ENCODE measurements around the gene TMEM236. TPM values are rescaled to one million over a fixed set of nuclear protein-coding genes. Genes with fewer than 3 reads are reported as not detected.

The TMEM236 gene
- total RNA-seq, 1 experiment from 2014 or later: 0.07 TPM

DNA sequence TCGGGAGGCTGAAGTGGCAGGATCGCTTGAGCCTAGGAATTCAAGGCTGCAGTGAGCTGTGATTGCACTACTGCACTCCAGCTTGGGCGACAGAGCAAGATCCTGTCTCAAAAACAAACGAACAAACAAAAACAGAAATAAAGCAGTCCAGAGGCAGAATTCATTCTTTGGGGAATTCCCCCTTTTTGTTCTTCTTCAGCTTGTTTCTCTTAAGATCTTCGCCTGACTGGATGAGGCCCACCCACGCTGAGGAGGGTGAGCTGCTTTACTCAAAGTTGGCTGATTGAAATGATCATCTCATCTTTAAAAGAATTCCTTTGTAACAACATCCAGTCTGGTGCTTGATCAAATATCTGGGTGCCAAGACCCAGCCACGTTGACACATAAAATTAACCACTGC is 67.8 kb downstream of the TMEM236 start (continued):
- TF ChIP-seq FOSL1 (IDR thresholded peaks at IDR 0.05; ENCODE audit: low read depth) (no peak), SIN3A (IDR thresholded peaks at IDR 0.05; ENCODE audit: low read depth) (no peak)

DNA sequence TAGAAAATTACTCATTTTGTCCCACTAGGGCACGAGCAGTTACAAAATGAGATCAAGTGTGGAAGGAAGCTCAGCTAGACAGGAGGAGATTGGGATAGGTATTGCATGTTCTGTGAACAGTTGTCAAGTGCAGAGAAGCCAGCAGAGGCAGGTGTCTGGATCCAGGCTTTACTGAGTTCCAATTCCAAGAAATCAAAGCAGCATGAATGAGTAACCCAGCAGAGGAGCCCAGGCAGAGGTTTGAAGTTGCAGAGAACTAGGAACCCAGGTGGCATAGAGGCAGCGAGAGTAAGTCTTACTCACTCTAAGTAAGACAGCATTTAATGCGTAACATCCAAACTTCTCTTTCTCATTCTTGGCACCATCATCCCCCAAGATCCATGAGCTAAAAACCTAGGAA is 68.9 kb downstream of the TMEM236 start:
- ChIA-PET CTCF (no interaction called here), POLR2A (no interaction called here), RAD21 (ENCODE audit: low non-redundant PET in 1 of 2, low total read pairs in 2 of 2, uncharacterized antibody in 2 of 2, unreplicated experiment in 2 of 2) (no interaction called here)
- no peak overlapping the region for H2AFZ ChIP-seq (ENCODE audit: low read depth, low read length, poor library complexity, severe bottlenecking)
- no peak overlapping the region for H3K4me3 ChIP-seq (replicated peaks in 1 of 2; ENCODE audit: low read depth in 1 of 2, low read length in 2 of 2)
- H3K9ac ChIP-seq (ENCODE audit: low read length): no peak overlapping the region
- H3K9me2 ChIP-seq (ENCODE audit: insufficient read depth): no peaks in the 10 kb centered on the region
- no peaks in the 10 kb centered on the region for H4K20me1 ChIP-seq (ENCODE audit: insufficient read depth)
- no peaks in the 10 kb centered on the region for H3K79me2 ChIP-seq (ENCODE audit: insufficient read depth, low read length)
- DNase-seq (ENCODE audit: low read depth, low spot score): no peak
- H3K4me1 ChIP-seq (ENCODE audit: control insufficient read depth in 1 of 2, insufficient read depth in 2 of 2, low read length in 2 of 2): no peaks in the 10 kb centered on the region
- intact Hi-C loops (cut with micrococcal nuclease): no loop called here
- TF ChIP-seq POLR2AphosphoS5 (IDR thresholded peaks at IDR 0.05; ENCODE audit: low read depth, low read length): no peak
- no peak for TF ChIP-seq SIN3A (IDR thresholded peaks at IDR 0.05; ENCODE audit: low read depth)
- no peak for TF ChIP-seq TCF7L2 (IDR thresholded peaks at IDR 0.05; ENCODE audit: borderline replicate concordance, extremely low read depth, insufficient read depth, insufficient read length)
- no peak for TF ChIP-seq ZNF274 (IDR thresholded peaks at IDR 0.05; ENCODE audit: low read depth, low read length)
- TF ChIP-seq CBX3 (IDR thresholded peaks at IDR 0.05; ENCODE audit: low read depth): no peak
- no peak for TF ChIP-seq CEBPB (IDR thresholded peaks at IDR 0.05; ENCODE audit: low read depth)
- TF ChIP-seq, protein P1, sequence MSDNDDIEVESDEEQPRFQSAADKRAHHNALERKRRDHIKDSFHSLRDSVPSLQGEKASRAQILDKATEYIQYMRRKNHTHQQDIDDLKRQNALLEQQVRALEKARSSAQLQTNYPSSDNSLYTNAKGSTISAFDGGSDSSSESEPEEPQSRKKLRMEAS (IDR thresholded peaks at IDR 0.05): no peak
- no peak for TF ChIP-seq EZH2 (IDR thresholded peaks at IDR 0.05)
- TF ChIP-seq POLR2A (IDR thresholded peaks at IDR 0.05; ENCODE audit: borderline replicate concordance, extremely low read depth, insufficient read depth, insufficient read length): no peak
- no peak for TF ChIP-seq SRF (IDR thresholded peaks at IDR 0.05; ENCODE audit: low read depth)
- TF ChIP-seq RAD21 (IDR thresholded peaks at IDR 0.05; ENCODE audit: low read depth): no peak
- no peak for TF ChIP-seq JUND (IDR thresholded peaks at IDR 0.05)
- no peak for TF ChIP-seq ELF1 (IDR thresholded peaks at IDR 0.05; ENCODE audit: borderline replicate concordance, low read depth)
- no peak for ATAC-seq
- no peaks in the 10 kb centered on the region for H3K9me3 ChIP-seq (ENCODE audit: control insufficient read depth in 1 of 2, insufficient read depth in 1 of 2, low read depth in 1 of 2, low read length in 2 of 2)
- 0 out of 2 replicates have a peak, but pooled peaks cover 5% of the 10 kb centered on the region for H3K27me3 ChIP-seq (ENCODE audit: insufficient read depth, low read length)
- H3K4me2 ChIP-seq (ENCODE audit: low read length): no peak overlapping the region
- no peak overlapping the region for H3K27ac ChIP-seq (ENCODE audit: low read depth, low read length)
- BruUV-seq (replicated peaks): no TSS peak
- no peaks in the 10 kb centered on the region for H3K36me3 ChIP-seq (ENCODE audit: control insufficient read depth in 1 of 2, insufficient read depth in 2 of 2, low read length in 2 of 2)

Data from HCT116 (cell line).